K562 (cell line): ENCODE data around the gene CASKIN1. TPM values are rescaled to one million over a fixed set of nuclear protein-coding genes. Genes with fewer than 3 reads are reported as not detected.
"Not testable (repeated sequence)": the region's sequence is repeated elsewhere in the genome, so short reads cannot be mapped to it uniquely, and the experiment has no call there.

Source experiments
- ATAC-seq: fragments of 200-7000 bp; cut with Tn5 transposase; 3 replicates; pipeline ENCODE4 v1.9.1; 2020; ENCODE audit warnings: moderate library complexity
- BruUV-seq: library from RNA; stranded (reverse); fragments of 400-500 nt; replicated peaks from 2 replicates; lab custom pipeline; 2021; lab: Mats Ljungman, UMichigan
- CTCF ChIA-PET: fragments of 300-600 bp; formaldehyde crosslinking; extraction: SDS; loops from one replicate; lab custom pipeline; 2021; ENCODE audit warnings: low intra/inter-chr PET ratio; lab: Yijun Ruan, JAX
- POLR2A ChIA-PET: fragments of 300-600, 350-650 bp; sonication (Branson Sonifier 250); formaldehyde crosslinking; extraction: SDS; loops from one replicate; lab custom pipeline; 2021; ENCODE audit warnings: antibody characterized with exemption, inconsistent platforms; lab: Yijun Ruan, JAX
- DNase-seq, 4 experiments: peaks; one replicate each; pipeline versions ENCODE4 v3.0.0 to v3.0.0-alpha.2; 2011 to 2018; ENCODE audit warnings: low spot score in 3 of 4, mixed read lengths in 3 of 4; ENCODE audit errors: extremely low read depth in 1 of 4
- FAIRE-seq: peaks from 2 replicates; lab custom pipeline; 2011; peaks lifted over from hg19 to GRCh38; lab: Jason Lieb, UNC
- H2AFZ ChIP-seq: 2 replicates; pipeline ENCODE4 v1.6.0; 2011; ENCODE audit warnings: low read depth, low read length, control low read depth, inconsistent platforms
- H3K27ac ChIP-seq: fragments of 200-600 bp; 3 replicates; pipeline ENCODE4 v1.8.0; 2011; ENCODE audit warnings: low read depth, mild to moderate bottlenecking, control low read depth, inconsistent platforms, low read length, moderate library complexity, mixed read lengths; ENCODE audit errors: extremely low read depth
- H3K27me3 ChIP-seq, 2 experiments: fragments of 300-600 bp in 1 of 2; 2 replicates in 1 of 2; 3 replicates in 1 of 2; pipeline versions ENCODE4 v1.6.0 to v1.8.0; 2011; ENCODE audit warnings: inconsistent platforms in 2 of 2, low read length in 2 of 2, mild to moderate bottlenecking in 1 of 2, mixed read lengths in 1 of 2, moderate library complexity in 1 of 2; ENCODE audit not compliant: control insufficient read depth in 2 of 2, insufficient read depth in 2 of 2
- H3K36me3 ChIP-seq: fragments of 300-600 bp; 3 replicates; pipeline ENCODE4 v1.8.0; 2011; ENCODE audit warnings: mild to moderate bottlenecking, low read length, inconsistent platforms; ENCODE audit not compliant: control insufficient read depth, insufficient read depth
- H3K4me1 ChIP-seq, 2 experiments: fragments of 200-600 bp in 1 of 2; replicated peaks in 1 of 2; 2 replicates in 1 of 2; 3 replicates in 1 of 2; pipeline versions ENCODE4 v1.5.1 to v1.8.0; 2011; ENCODE audit warnings: inconsistent platforms in 2 of 2, low read length in 2 of 2, mild to moderate bottlenecking in 1 of 2, mixed read lengths in 1 of 2, moderate library complexity in 1 of 2; ENCODE audit not compliant: control insufficient read depth in 2 of 2, insufficient read depth in 2 of 2
- H3K4me2 ChIP-seq: 2 replicates; pipeline ENCODE4 v1.6.1; 2011; ENCODE audit warnings: low read length, control low read depth, inconsistent platforms, mixed read lengths; ENCODE audit not compliant: insufficient read depth
- H3K4me3 ChIP-seq: fragments of 200-600 bp; sonication (generic), shearing (Covaris generic); 2 replicates; pipeline ENCODE4 v1.5.1; 2016; ENCODE audit warnings: control low read depth, inconsistent platforms
- H3K79me2 ChIP-seq: fragments of 200-600 bp; 3 replicates; pipeline ENCODE4 v1.8.0; 2011; ENCODE audit warnings: low read length, inconsistent platforms; ENCODE audit not compliant: control insufficient read depth, insufficient read depth
- H3K9ac ChIP-seq, 2 experiments: 2 replicates each; pipeline versions ENCODE4 v1.6.0 to v1.6.1; 2011; ENCODE audit warnings: low read depth in 2 of 2, low read length in 2 of 2, control low read depth in 1 of 2, inconsistent platforms in 1 of 2, mild to moderate bottlenecking in 1 of 2, mixed read lengths in 1 of 2; ENCODE audit not compliant: insufficient read depth in 1 of 2
- H3K9me1 ChIP-seq: one replicate; pipeline ENCODE4 v1.6.0; 2011; ENCODE audit warnings: inconsistent platforms, mild to moderate bottlenecking, low read length, moderate library complexity; ENCODE audit not compliant: control insufficient read depth, insufficient read depth
- H3K9me3 ChIP-seq: replicated peaks from 2 replicates; pipeline ENCODE4 v1.5.1; 2011; ENCODE audit warnings: low read depth, low read length, inconsistent platforms; ENCODE audit not compliant: control insufficient read depth, insufficient read depth
- H4K20me1 ChIP-seq: replicated peaks from 2 replicates; pipeline ENCODE4 v1.6.1; 2011; ENCODE audit warnings: low read length, inconsistent platforms, mixed read lengths; ENCODE audit not compliant: control insufficient read depth, insufficient read depth
- CBFA2T3 ChIP-seq: fragments of 450-650 bp; IDR thresholded peaks from 2 replicates; pipeline ENCODE4 v1.6.1; 2017
- FUS ChIP-seq: fragments of 200-400 bp; formaldehyde crosslinking; optimal IDR thresholded peaks from 2 replicates; pipeline ENCODE3; 2017; ENCODE audit warnings: low read depth, low read length
- HDGF ChIP-seq: fragments of 450-650 bp; IDR thresholded peaks from 2 replicates; pipeline ENCODE4 v1.6.1; 2016
- NR4A1 ChIP-seq, 2 experiments: fragments of 250-450 bp in 1 of 2; fragments of 450-650 bp in 1 of 2; sonication (Bioruptor Pico) in 1 of 2; IDR thresholded peaks; 2 replicates each; pipeline versions ENCODE4 v1.4.0 to v1.6.1; 2016 to 2020; ENCODE audit warnings: mild to moderate bottlenecking in 2 of 2, missing compliant biosample characterization in 1 of 2, missing genetic modification characterization in 1 of 2, moderate library complexity in 1 of 2
- PHB2 ChIP-seq: fragments of 450-650 bp; IDR thresholded peaks from 2 replicates; pipeline ENCODE4 v1.6.1; 2017; ENCODE audit warnings: low read depth
- PREB ChIP-seq: sonication (generic); formaldehyde crosslinking; IDR thresholded peaks from 2 replicates; pipeline ENCODE4 v1.8.1; 2023; ENCODE audit warnings: mild to moderate bottlenecking, missing genetic modification reagents
- RFX7 ChIP-seq: fragments of 250-450 bp; sonication (Bioruptor Pico); IDR thresholded peaks from 2 replicates; pipeline ENCODE4 v1.5.1; 2021; ENCODE audit warnings: mild to moderate bottlenecking
- ZEB2 ChIP-seq: fragments of 450-650 bp; IDR thresholded peaks from 2 replicates; pipeline ENCODE4 v1.6.1; 2016
- WGBS: fragments of 100-300 bp; shearing (Covaris generic); methylation state at CpG from one replicate; pipeline ENCODE4 v1.1.6; 2016; ENCODE audit warnings: low coverage, mixed read lengths; ENCODE audit not compliant: insufficient coverage; ENCODE audit errors: missing lambda C conversion rate; 5-methylcytosine and 5-hydroxymethylcytosine counted together
- in situ Hi-C: fragments of 300-500 bp; cut with MboI; formaldehyde crosslinking; loops from 4 replicates; pipeline ENCODE4 v1.15.0; 2018; ENCODE audit warnings: inconsistent platforms, mixed read lengths
- intact Hi-C: fragments of 100-400 bp; cut with micrococcal nuclease; formaldehyde crosslinking; loops from 2 replicates; pipeline ENCODE4 v1.14.2; 2022
- polyA plus RNA-seq, 8 experiments: library from polyadenylated mRNA; depleted of rRNA in 4 of 8; stranded (reverse) in 5 of 8; unstranded in 3 of 8; fragments of >200 nt; fragmentation: Nextera tagmentation in 2 of 8; fragmentation: Illumina TruSeq in 1 of 8; extraction: Ambion mirVana in 2 of 8; extraction: Trizol in 1 of 8; gene quantifications; 2 replicates each; pipeline versions ENCODE4 v1.2.1 to v1.2.3, GENCODE V29; 2011 to 2014; ENCODE audit warnings: inconsistent platforms in 1 of 8, missing spikeins in 1 of 8
- total RNA-seq, 7 experiments: library from RNA; depleted of rRNA in 6 of 7; stranded (reverse); fragments of >200 nt in 6 of 7; fragmentation: Illumina TruSeq in 2 of 7; extraction: Trizol in 2 of 7; gene quantifications; 2 replicates each; pipeline versions ENCODE4 v1.2.1 to v1.2.3, GENCODE V29; 2011 to 2021; ENCODE audit warnings: low replicate concordance in 1 of 7

The CASKIN1 gene
- total and polyA plus RNA-seq, 9 of the 15 experiments (the other 6 are each of a cell fraction or from before 2014, with no cell fraction given), result 0.15 to 4.5 (median 1.5) TPM; not detected in 2

GRCh38 chr16:2204416-2205103 is 8.2 kb upstream of the CASKIN1 start (continued):
- TF ChIP-seq PREB (CRISPR knock-in tag) (0 out of 2 replicates have a peak, but pooled peaks have one; percentile 79), RFX7 (0 out of 2 replicates have a peak, but pooled peaks have one; percentile 40), PHB2 (no peak), CBFA2T3 (no peak), NR4A1 (CRISPR knock-in tag; IDR thresholded peaks at IDR 0.05) (0 out of 2 replicates have a peak, but pooled peaks have one; percentile 20), NR4A1 (tag; IDR thresholded peaks at IDR 0.05) (no peak), ZEB2 (no peak), FUS (no peak), HDGF (0 out of 2 replicates have a peak, but pooled peaks have one; percentile 41)

- peak overlapping the region in 1 of 2 experiments; percentile 37; a peak in 1 of 4 replicates for H3K9ac ChIP-seq
- peaks cover 32% of the 10 kb centered on the region for H3K79me2 ChIP-seq
- peaks cover 9 to 53% of the 10 kb centered on the region in 2 experiments; a peak in 3 of 5 replicates for H3K4me1 ChIP-seq
- H2AFZ ChIP-seq, H3K27me3 ChIP-seq, H3K27ac ChIP-seq, H3K9me1 ChIP-seq, H4K20me1 ChIP-seq, in situ Hi-C loops, ATAC-seq, H3K4me3 ChIP-seq, H3K9me3 ChIP-seq, intact Hi-C loops, DNase-seq, H3K4me2 ChIP-seq, BruUV-seq, FAIRE-seq: not testable (repeated sequence)
- ChIA-PET CTCF (interaction anchor here (0.6 kb wide), 1 partner anchor 795 kb away, joined by 3 read pairs; no protein-coding TSS in a partner anchor), POLR2A (interaction anchor here (0.9 to 1.2 kb wide), 4 partner anchors 9 to 48 kb away, joined by 3 to 8 read pairs (median 4); partner anchors contain the start of gene TRAF7)
- 78% methylated on average over 6 of the region's 8 CpGs for WGBS
- peaks cover 17% of the 10 kb centered on the region; the same call in 1 of the 3 replicates for H3K36me3 ChIP-seq
Measured at GRCh38 chr16:2203119-2203688, 6.8 kb upstream of the CASKIN1 start.
